Fibroblast of the aortic adventitia (primary cell): ENCODE results near the gene CCL14. TPM values are rescaled to one million over a fixed set of nuclear protein-coding genes. Genes with fewer than 3 reads are reported as not detected.
A peak's percentile ranks its signal among the peaks of the same experiment; 100 is the strongest.

Source experiments
- DNase-seq: peaks from one replicate; pipeline ENCODE4 v3.0.0-alpha.2; 2010; ENCODE audit warnings: low read depth
- H3K4me3 ChIP-seq: 2 replicates; pipeline ENCODE4 v1.5.1; 2011; ENCODE audit warnings: low read depth, mild to moderate bottlenecking, control low read depth, low read length, moderate library complexity
- total RNA-seq: library from RNA; depleted of rRNA; stranded (reverse); fragments of >200 nt; gene quantifications from 2 replicates; pipeline ENCODE4 v1.2.3, GENCODE V29; 2012; ENCODE audit warnings: low replicate concordance
- TF ChIP-seq, protein P1 (sequence below): IDR thresholded peaks from 2 replicates; pipeline ENCODE4 v1.5.1; 2011; ENCODE audit warnings: mild to moderate bottlenecking, low read length, control low read depth, inconsistent platforms; ENCODE audit not compliant: insufficient read depth

CCL14 gene
- total RNA-seq, 1 donor = not detected

DNA sequence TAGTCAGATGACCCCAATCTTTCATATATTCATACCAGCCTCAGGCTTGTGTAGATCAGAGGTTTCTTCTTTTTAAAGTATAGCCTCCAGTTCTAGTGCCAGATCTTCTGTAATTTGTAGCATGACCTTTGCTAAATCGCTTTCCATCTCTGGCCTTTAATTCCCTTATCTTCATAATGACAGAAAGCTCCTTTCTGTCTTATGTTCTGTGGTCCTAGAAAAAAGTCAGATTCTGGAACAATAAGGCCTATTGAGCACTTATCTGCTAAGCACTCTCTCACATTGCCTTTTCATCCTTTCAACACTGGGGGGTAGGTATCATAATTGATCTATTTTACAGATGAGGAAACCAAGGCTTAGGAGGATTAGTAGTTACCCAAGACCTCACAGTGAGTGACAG is 14.5 kb downstream of the CCL14 start:
- no peak for DNase-seq

DNA sequence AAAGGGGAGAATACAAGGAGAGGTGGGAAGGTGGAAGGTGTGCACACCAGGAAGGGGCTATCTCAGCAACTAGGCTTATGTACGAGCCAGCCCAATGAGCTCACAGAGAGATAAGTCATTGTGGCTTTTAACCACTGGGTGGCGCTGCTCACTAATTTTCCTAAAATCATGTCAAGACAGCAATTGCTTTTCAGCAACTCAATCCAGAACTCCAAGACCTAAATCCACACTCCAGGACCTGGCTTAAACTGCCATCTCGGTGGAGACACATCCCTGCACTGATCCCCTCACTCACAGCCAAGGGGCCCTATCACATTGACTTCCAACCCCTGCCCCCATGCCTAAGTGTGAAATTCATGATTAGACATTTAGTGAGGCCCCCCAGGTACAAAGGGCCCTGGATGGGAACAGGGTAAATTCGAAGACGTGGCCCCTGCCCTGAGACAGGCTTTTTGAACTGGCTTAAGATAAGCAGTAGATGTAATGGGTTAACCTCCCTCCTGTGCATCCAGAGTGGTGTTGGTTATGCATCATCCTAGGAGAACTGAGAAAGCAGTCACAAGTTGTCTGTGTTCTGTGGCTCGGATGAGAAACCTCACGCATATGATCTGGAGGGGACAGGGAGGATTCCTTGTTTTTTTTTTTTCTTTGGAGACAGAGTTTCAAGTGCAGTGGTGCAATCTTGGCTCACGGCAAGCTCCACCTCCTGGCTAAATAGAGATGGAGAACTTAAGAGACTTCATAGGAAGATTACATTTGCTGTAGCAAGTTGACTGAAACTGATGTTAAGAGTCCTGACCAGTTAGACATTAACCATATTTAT is 16.8 kb downstream of the CCL14 start:
- TF ChIP-seq, protein P1, sequence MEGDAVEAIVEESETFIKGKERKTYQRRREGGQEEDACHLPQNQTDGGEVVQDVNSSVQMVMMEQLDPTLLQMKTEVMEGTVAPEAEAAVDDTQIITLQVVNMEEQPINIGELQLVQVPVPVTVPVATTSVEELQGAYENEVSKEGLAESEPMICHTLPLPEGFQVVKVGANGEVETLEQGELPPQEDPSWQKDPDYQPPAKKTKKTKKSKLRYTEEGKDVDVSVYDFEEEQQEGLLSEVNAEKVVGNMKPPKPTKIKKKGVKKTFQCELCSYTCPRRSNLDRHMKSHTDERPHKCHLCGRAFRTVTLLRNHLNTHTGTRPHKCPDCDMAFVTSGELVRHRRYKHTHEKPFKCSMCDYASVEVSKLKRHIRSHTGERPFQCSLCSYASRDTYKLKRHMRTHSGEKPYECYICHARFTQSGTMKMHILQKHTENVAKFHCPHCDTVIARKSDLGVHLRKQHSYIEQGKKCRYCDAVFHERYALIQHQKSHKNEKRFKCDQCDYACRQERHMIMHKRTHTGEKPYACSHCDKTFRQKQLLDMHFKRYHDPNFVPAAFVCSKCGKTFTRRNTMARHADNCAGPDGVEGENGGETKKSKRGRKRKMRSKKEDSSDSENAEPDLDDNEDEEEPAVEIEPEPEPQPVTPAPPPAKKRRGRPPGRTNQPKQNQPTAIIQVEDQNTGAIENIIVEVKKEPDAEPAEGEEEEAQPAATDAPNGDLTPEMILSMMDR = peak; percentile 68
- H3K4me3 ChIP-seq = no peak overlapping the region
- DNase-seq = peak; percentile 77

More for the DNA sequence above, 14.5 kb downstream of the CCL14 start:
- no peak overlapping the region for H3K4me3 ChIP-seq
- TF ChIP-seq, protein P1 = no peak

DNA sequence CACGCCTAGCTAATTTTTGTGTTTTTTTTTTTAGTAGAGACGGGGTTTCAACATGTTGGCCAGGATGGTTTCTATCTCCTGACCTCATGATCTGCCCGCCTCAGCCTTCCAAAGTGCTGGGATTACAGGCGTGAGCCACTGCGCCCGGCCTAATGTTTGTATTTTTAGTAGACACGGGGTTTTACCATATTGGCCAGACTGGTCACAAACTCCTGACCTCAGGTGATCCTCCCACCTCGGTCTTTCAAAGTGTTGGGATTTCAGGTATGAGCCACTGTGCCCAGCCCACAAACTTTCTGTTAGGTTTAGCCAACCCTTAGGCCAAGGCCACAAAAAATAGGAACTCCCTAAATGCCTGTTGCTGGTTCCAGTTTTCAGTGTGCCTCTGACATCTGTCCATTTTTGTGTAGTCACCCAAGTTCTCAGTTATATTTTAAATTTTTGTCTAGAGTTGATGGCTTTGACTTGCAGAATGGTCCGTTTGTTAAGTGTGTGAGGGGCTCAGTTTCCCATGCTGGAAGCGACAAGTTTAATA is 17.9 kb downstream of the CCL14 start:
- TF ChIP-seq, protein P1 = no peak
- no peak for DNase-seq

DNA sequence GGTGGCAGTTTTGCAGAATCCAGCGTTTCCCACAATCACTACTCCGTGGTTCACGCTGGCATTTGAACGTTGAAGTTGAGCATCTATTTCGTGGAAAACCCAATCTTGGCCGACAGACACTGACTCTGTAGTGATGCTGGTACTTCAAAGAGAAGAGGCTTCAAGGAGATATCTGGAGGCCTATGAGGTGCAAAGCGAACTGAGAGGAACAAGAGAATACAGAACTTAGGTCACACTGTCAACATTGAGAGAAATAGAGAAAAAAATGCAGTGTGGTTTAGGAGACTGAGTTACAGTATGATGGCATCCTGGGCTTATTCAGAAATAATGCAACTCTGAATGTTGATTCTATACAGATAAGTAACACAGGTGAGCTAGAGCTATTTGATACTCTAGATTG is 21.3 kb downstream of the CCL14 start:
- no peak for DNase-seq
- no peak overlapping the region for H3K4me3 ChIP-seq
- TF ChIP-seq, protein P1 = no peak

More for the DNA sequence above, 17.9 kb downstream of the CCL14 start:
- H3K4me3 ChIP-seq = no peak overlapping the region

DNA sequence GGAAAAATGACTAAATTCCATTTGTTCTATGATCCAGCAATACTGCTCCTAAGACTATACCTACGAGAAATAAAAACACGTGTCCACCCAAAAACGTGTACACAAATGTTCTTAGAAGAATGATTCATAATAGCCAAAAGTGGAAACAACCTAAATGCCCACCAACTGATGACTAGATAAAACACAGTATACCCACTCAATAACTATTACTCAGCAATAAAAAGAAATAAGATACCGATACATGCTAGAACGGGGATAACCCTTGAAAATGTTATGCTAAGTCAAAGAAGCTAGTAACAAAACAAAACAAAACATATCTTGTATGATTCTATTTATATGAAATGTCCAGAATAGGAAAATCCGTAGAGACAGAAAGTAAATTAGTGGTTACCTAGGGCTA is 22.9 kb downstream of the CCL14 start:
- DNase-seq = no peak
- TF ChIP-seq, protein P1 = no peak
- H3K4me3 ChIP-seq = no peak overlapping the region

DNA sequence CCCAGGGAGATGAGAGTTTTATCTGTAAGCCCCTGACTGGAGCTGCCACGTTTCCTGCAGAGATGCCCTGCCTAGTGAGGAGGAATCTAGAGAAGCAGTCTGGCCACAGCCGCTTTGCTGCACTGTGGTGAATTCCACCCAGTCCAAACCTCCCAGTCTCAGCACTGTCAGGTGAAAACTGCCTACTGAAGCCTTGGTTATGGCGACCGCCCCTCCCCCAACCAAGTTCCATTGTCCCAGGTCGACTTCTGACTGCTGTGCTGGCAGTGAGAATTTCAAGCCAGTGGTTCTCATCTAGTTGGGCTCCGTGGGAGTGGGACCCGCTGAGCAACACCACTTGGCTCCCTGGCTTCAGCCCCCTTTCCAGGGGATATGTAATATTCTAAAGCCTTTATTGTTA is 32.8 kb downstream of the CCL14 start:
- TF ChIP-seq, protein P1 = no peak

More for the DNA sequence above, 32.8 kb downstream of the CCL14 start:
- DNase-seq = no peak
- H3K4me3 ChIP-seq = no peak overlapping the region
